ENCODE measurements around the gene CFAP54.

Gene CFAP54

GRCh38 chr12:96858162-96858561 is 368.8 kb downstream of the CFAP54 start:
- ChIA-PET POLR2A (no interaction called here), CTCF (no interaction called here)
- no peak for DNase-seq (ENCODE audit: low read depth, low spot score)
- TF ChIP-seq CTCF (IDR thresholded peaks at IDR 0.05; ENCODE audit: insufficient read depth, low read length, missing control alignments) = no peak
- H3K4me3 ChIP-seq (ENCODE audit: low read depth, low read length) = no peak overlapping the region

GRCh38 chr12:96861656-96862055 is 372.3 kb downstream of the CFAP54 start:
- CTCF ChIA-PET = no interaction called here
- TF ChIP-seq CTCF (IDR thresholded peaks at IDR 0.05; ENCODE audit: insufficient read depth, low read length, missing control alignments) = no peak
- POLR2A ChIA-PET = no interaction called here
- H3K4me3 ChIP-seq (ENCODE audit: low read depth, low read length) = no peak overlapping the region
- DNase-seq (ENCODE audit: low read depth, low spot score) = no peak

GRCh38 chr12:96862326-96862725 is 372.9 kb downstream of the CFAP54 start:
- CTCF ChIA-PET = no interaction called here
- POLR2A ChIA-PET = no interaction called here
- no peak overlapping the region for H3K4me3 ChIP-seq (ENCODE audit: low read depth, low read length)

GRCh38 chr12:96864335-96864734 is 375.0 kb downstream of the CFAP54 start:
- POLR2A ChIA-PET = no interaction called here
- no peak for DNase-seq (ENCODE audit: low read depth, low spot score)
- H3K4me3 ChIP-seq (ENCODE audit: low read depth, low read length) = no peak overlapping the region
- no peak for TF ChIP-seq CTCF (IDR thresholded peaks at IDR 0.05; ENCODE audit: insufficient read depth, low read length, missing control alignments)
- CTCF ChIA-PET = no interaction called here

More at GRCh38 chr12:96862326-96862725, 372.9 kb downstream of the CFAP54 start:
- DNase-seq (ENCODE audit: low read depth, low spot score) = no peak
- no peak for TF ChIP-seq CTCF (IDR thresholded peaks at IDR 0.05; ENCODE audit: insufficient read depth, low read length, missing control alignments)

GRCh38 chr12:96866801-96867590 is 377.6 kb downstream of the CFAP54 start:
- no peak for TF ChIP-seq CTCF (IDR thresholded peaks at IDR 0.05; ENCODE audit: insufficient read depth, low read length, missing control alignments)
- ChIA-PET CTCF (no interaction called here), POLR2A (no interaction called here)

GRCh38 chr12:96870946-96871345 is 381.6 kb downstream of the CFAP54 start:
- no peak overlapping the region for H3K4me3 ChIP-seq (ENCODE audit: low read depth, low read length)
- TF ChIP-seq CTCF (IDR thresholded peaks at IDR 0.05; ENCODE audit: insufficient read depth, low read length, missing control alignments) = no peak
- POLR2A ChIA-PET = no interaction called here
- no peak for DNase-seq (ENCODE audit: low read depth, low spot score)
- CTCF ChIA-PET = no interaction called here

More at GRCh38 chr12:96866801-96867590, 377.6 kb downstream of the CFAP54 start:
- DNase-seq (ENCODE audit: low read depth, low spot score) = no peak
- H3K4me3 ChIP-seq (ENCODE audit: low read depth, low read length) = no peak overlapping the region
